Effector CD8-positive, alpha-beta T cell (primary cell): ENCODE results near the gene GUCA2B.

Source experiments
- DNase-seq: peaks from one replicate; lab custom pipeline; 2025; lab: John Stamatoyannopoulos, UW

The GUCA2B gene

DNA sequence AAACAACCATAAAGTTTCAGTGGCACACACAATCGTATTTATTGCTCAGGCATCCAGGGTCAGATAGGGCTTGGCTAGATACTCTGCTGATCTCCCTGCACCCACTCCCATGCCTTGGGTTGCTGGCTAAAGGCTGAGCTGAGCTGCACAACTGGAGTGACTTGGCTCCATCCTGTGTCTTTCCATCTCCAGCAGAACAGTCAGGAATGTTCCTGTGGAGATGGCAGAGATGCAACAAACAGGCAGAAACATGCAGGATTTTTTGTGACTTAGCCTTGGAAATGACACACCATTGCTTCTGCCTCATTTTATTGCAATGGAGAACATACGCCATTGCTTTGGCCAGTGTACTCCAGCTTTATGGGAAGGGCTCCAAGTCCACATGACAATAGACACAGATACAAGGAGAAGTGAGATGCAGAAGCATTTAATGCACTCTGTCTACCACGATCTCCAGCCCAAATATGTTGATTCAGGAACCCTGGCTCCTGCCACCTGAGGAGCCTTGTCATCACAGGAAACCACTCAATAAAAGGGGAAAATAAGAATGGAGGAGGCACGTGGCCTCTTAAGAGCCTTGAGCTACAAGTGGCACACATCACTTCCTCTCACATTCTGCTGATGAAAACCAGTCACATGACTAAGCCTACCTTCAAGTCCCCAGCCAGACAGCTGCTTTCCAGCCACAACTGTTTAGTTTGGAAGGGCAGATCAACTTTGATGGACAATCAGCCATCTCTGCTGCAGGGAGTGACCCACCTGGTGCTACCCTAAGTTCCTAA, 10.1 kb upstream of the GUCA2B start:
- DNase-seq, result no peak

DNA sequence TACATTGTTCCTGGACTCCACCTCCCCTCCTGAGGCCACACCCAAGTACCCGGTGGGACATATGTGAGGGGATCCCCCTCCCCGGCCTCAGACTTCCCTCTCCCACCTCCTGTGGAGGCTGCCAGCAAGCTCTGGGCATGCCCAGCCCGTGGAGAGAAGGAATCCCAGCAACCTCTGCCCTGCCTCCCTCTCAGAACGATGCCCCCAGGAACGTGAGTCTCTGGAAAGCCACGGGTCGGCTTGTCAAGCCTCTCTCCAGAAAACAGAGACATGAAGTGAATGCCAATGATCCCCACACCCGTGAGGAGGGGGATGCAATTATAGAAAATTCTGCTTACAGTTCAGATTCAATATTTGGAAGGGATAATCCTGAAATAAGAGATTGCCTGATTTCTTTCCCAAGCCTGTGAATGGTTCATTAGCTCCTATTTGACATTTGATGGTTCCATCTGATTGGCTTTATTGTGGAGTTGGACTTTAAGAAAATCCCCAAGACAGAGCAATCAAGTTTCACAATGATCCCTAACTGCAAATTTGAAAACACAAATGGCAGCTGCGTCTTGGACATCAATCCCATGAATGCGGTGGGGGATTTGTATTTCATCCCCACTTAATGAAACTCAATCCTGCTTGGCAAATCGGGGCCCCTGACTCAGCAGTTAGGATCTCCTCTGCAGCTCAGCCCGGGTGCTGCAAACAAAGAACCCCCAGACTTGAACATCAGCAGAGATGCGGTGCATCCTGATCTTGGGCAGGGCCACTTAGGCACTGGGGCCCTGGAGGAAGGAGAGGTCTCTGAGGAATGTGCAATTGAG, 9.1 kb upstream of the GUCA2B start:
- no peak for DNase-seq

DNA sequence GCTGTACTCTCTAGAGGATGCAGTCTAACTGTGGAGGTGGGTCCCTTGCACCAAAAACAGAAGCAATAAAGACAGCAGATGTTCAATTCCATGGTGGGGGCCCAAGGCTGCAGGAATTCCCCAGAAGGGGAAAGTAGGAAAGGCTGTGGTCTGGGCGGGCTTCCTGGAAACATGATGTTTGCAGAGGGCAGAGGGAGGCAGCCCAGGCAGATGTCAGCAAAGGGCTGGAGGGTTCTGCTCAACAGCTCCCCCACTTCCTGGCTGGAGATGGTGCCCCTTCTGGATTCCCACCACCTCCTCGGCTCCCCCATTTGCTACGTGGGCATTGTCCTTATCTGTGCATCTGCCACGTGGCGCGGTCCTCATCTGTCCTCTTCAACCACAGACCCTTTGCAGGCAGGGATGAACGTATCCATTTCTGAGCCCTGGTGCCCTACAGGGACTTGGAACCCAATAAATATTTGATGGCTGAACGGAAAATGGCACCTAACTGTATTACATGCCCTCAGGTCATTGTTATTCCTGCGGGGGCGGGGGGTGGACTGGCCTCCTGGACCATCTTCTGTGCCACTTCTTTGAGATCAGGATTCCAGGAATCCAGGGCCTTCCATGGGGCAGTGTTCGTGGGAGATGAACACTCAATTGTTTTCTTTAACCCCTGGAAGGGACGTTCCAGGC, 8.4 kb upstream of the GUCA2B start:
- DNase-seq, result no peak

DNA sequence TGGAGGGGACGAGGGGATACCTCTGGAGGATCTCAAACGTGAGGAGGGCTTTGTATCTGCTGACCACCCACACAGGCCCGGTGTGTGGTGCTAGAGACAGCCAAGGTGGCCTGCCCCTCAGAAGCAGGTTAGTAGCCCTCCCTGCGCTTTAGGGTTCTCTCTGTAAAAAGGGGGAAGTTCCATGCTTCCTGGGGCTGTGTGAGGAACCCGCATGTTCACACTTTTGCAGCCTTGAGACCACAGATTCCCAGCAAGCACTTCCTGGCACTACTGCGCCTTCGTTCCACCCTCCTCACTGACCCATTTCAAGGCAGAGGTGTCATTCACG, 7.9 kb upstream of the GUCA2B start:
- no peak for DNase-seq

DNA sequence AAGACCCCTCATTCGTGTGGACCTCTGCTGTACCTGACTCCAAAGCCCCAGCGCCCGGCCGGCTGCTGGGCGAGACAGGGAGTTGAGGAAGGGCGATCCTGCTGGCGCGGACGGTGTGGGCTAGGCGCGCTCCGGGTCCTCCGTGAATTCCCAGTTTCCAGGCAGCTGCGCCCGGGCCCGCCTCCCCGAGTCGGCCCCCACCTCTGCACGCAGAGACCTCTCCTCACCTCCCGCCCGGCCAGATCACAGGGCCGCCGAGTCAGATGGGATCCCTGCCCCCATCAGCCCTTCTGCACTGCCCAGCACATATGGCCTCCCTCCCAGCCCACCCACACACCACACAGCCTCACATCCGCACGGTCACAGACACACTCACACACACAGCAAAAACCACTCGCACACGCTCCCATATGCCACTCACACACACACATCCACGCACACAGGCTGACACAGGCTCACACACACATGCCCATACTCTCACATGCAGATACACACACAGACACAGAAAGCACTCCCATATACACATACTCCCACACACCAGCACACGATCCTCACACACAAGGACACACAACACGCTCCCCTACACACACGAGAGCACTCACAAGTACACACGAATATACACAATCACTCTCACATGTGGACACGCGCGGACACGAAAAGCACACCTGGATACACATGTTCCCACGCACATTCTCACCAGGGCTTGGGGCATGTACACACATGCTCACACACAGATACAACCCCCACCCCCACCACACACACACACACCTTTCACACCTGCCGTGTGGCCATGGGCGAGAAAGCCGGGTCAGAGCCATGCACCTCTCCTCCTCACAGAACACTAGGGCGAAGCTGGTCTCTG, 7.2 kb upstream of the GUCA2B start:
- no peak for DNase-seq

DNA sequence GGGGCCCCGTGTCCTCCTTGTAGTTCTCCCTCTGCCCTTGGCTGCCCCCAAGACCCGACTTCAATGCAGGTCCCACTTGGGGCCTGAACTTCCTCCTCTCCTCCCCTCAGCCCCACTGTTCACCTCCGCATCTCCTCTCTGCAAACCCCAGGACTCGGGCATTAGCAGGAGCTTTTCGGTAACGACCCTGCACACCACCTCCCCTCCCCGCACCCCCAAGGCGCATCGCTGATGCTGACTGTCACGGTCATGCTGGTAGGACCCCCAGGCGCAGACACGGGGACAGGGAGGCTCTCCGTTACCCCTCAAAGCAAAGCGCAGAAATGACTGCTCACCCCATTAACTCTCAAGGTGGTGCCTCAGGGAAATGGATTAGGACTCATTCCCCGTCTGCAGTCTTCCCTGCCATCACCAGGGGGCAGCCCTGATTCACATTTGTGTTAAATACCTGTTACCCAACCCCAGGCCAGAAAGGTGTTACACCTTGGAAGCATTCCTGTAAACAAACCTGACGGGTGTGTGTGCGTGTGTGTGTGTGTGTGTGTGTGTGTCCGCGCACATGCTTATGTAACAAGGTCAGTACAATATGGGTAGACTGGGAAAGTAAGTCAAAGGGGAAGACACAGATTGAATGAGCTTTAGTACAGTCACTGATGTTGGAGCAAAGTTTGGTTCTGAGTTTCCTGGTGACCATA, 6.4 kb upstream of the GUCA2B start:
- peak; percentile 55 for DNase-seq

DNA sequence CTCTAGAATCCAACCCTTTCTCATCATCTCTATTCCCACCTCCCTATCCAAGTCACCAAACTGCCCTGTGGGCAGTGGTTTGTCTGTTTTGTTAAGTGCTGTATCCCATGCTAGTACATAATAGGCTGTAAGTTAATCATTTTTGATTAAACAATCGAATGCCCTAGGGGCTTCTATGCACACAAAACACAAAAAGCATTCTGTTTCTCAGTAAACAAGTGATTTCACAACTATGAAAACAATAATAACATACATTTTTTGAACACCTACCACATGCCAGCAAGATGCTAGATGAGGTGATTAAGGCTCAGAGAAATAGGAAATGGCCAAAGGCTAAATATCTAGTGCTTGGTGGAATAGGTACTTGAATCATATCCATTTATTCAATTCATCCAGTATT, 5.0 kb upstream of the GUCA2B start:
- DNase-seq, result no peak

DNA sequence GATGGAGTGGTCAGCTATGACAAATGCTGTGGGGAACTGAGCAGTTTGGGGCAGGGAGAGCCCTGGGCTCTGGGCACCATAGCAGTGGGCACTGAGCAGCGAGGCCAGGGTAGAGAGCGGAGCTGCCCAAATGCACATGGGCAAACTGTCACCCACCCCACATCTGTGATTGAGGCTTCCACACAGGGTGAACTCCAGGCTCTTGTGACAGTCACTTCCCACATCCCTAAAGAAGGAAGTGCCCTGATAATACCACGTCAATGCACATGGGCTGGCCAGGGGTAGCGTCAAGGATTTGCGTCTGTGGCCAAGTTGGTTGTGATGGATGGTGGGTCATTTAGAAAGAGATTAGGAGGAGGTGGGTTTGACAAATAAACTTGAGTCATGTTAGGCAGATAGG, 2.6 kb upstream of the GUCA2B start:
- DNase-seq, result no peak

DNA sequence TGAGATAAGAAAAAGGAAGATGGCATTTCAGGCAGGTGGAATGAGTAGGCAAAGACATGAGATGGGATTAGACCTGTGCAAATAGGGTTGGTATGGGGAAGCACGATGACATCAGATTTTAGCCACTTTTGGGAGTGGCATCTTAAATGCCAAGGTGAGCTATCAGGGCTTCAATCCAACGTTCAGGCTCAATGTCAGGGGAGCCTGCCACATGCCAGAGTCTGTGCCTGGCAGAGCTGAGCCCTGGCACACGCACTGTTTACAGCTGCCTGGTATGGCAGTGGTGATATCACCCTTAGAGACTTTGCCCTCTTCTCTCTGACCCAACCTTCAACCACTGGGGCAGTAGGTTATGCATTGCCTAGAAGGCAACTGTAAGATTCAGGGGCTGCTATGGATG, 1.1 kb upstream of the GUCA2B start:
- DNase-seq, result no peak

DNA sequence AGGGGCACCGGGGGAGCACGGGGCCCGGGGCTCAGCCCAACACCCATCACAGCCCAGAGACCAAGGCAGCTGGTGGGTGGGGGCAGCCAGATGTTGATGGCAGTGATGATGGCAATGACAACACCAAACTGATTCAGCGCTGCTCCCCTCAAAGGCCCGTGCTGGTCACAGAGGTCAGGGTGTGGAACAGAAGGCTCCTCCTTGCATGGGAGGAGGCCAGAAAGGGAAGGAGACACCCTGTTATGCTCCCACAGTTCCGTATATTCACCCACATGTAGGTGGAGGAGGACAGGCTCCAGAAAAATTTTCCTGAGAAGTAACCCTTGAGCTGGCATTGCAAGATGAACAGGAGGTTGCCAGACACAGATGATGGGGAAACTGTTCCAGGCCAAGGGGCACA, 414 bp downstream of the GUCA2B start:
- DNase-seq, result no peak

DNA sequence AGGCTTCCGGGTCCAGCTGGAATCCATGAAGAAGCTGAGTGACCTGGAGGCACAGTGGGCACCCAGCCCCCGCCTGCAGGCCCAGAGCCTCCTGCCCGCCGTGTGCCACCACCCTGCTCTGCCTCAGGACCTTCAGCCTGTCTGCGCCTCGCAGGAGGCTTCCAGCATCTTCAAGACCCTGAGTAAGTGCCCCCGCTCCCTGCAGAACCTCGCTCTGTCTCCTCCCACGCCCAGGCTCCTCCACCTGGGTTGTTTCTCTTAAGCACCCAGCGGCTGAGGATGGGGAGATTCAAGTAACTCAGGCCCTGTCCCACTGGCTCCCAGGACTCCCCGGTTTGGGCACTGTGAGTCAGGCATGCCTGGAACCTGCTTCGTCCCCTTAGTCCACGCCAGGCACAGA, 1.5 kb downstream of the GUCA2B start:
- no peak for DNase-seq

DNA sequence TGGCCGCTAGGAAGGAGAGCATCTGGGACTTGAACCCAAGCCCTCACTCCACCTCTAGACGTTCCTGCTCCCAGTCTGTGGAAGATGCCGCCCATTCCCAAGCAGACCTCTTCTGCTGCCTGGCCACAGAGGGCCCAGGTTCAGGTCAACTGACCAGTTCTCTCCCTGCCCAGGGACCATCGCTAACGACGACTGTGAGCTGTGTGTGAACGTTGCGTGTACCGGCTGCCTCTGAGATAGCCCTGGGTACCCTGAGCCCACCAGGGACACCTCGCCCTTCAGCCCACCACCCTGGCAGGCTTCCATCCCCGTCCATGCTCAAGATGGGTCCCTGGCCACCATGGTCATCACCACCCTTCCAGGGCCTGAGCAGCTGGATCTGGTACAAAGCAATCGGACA, 2.2 kb downstream of the GUCA2B start:
- no peak for DNase-seq

DNA sequence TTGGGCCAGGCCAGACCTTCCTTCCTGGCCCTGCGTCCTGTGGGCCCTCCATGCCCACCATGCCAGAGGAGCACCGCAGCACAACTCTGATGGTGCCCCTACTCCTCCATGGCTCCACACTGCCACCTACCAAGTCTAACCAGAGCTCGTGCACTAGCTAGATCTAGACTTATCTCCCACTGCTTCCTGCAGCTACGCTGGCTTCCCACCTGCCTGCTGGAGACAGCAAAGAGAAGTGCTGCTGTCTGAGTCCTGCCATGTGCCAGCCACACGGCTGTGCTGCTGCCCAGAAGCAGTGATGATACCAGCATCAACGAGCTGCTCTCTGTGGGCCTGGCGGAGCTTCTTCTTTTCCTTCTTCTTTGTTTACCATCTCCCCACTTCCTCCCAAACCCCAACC, 4.5 kb downstream of the GUCA2B start:
- DNase-seq, result no peak

DNA sequence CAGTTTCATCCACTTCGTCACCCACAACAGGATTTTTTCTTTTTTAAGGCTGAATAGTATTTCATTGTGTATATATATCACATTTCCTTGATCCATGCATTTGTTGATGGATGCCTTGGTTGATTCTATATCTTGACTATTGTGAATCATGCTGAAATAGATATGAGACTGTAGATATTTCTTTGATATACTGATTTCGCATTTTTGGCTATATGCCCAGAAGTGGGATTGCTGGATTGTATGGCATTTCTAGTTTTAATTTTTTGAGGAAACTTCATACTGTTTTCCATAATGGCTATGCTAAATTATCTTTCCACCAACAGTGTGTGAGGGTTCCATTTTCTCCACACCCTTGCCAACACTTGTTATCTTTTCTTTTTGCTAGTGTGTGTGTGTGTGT, 5.0 kb downstream of the GUCA2B start:
- DNase-seq, result no peak

DNA sequence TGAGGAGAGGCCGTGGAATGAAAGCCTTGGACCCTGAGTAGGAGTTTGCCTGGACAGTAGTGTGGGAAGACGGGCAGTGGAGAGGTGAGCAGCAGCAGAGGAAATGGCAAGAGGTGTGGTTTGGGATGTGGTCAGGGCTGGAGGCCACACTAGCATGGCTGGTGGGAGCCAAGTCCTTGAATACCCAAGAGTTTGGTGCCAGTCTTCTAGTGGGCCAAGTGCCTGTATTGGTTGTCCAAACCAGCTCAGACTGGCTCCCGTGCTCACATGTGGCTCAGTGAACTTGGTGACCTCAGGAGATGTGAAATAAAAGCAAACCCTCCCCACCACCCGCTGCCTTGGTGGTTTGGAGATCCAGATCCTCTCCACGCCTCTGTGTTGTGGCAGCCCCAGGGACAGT, 9.0 kb downstream of the GUCA2B start:
- DNase-seq, result no peak

DNA sequence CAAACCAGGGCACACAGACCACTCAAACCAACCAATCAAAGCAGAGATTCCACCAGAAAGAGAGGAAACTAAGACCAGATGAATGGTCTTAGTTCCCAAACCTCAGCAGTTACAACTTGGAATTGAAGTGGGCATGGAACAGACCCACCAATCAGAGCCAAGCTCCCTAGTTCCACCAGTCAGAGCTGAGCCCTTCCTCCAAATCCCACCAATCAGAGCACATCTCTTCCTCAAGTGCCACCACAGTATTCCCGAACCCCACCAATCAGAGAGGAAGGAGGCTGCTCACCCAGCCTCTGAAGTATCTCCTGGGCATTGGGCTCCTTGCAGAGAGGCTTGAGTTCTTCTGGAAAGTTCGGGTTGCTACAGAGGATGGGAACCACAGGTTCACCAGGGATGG, 9.9 kb downstream of the GUCA2B start:
- no peak for DNase-seq

DNA sequence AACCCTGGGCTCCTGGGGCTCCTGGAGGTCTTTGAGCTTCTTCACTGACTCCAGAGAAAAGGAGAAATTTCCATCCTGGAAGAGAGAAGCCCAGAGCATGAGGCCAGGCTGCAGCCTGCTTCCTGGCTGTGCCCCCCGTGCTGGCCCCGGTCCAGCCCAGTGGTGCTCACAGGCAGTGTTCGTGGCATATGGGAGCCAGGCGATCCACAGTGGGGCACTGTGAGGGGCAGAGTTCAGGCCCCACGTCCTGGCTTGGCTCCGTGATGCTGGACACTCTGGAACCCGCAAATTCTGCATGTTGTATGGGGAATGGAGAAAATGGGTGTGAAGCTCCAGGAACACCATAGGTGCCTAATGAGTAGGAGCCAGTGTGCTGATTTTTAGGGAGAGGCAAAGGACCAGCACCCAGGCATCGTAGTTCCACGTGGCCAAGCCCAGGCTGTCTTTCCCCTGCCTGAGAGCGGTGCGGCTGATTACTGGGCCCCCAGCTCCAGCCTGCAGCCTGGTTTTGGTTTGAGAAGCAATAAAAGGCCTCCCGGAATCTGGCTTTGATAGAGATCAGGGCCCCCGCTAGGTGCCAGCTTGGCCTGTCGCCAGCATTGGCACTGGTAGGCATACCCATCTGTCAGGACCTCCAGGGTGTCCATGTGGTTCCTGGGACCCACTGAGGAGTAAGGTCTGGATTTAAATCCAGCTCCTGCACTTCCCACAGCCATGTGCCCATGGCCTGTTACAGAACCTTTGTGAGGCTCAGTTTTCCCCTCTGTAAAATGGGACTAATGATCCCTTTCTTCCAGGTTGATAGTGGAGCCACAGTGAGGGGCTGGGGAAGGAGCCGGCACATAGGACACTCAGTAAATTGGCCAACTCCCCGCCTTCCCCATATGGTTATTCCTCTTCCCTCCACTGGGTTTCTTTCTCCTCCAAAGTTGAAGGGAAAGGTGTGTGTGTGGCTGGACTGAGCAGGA, 10.6 kb downstream of the GUCA2B start:
- no peak for DNase-seq

DNA sequence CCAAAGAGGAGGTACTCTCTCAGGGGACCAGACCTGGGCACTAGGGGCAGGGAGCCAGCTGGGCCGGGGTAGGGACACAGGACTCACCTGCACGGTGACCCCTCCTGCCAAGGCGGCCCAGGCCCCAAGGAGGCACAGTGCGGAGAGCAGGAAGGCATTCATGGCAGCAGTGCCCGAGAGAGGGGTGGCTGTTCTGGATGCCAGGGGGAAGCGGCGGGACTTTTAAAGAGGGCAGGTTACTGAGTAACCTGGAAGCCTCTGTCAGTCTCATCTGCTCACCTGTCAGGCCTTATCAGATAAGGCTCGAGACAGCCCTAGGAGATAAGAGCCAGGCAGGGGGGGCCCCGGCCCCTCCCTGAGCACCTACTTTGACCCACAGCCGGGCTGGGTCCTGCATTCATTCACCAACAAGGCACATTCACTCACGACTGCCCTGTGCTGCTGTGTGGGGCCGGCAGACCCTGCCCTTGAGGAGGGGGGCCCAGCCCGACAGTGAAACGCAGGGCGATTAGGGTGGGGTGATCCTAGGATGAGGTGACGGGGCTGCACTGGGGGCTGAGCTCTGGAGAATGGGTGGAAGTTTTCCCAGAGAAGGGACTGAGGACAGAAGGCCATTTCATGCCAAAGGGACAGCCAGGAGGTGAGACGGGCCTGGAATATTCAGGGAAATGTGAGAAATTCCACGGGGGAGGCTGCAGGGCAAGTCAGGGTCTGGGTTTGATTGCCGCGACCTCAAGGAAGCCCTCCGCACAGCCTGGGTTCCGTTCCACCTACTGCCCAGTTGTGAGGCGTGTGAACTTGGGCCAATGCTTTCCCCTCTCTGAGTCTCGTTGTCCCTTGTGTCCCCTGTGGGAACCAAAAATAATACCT, 11.6 kb downstream of the GUCA2B start, which contains the start of gene GUCA2A:
GUCA2A (minus strand) TSS at position 195 of the 870 bp plus-strand sequence; CDS start at position 162, 33 bp downstream.
- DNase-seq, result no peak
